Chondrocyte (in vitro differentiated cells): ENCODE data around the gene NHLRC1. TPM values are rescaled to one million over a fixed set of nuclear protein-coding genes. Genes with fewer than 3 reads are reported as not detected.
"Not testable (repeated sequence)": the region's sequence is repeated elsewhere in the genome, so short reads cannot be mapped to it uniquely, and the experiment has no call there.

Experiments
- DNase-seq: peaks from one replicate; pipeline ENCODE4 v3.0.0; 2021; ENCODE audit warnings: mixed read lengths, low spot score
- H3K27ac Mint-ChIP-seq: one replicate; pipeline ENCODE4 v1.8.0; 2021; ENCODE audit warnings: mild to moderate bottlenecking, moderate library complexity, mixed read lengths; ENCODE audit not compliant: unreplicated experiment
- H3K27me3 Mint-ChIP-seq: 2 replicates; pipeline ENCODE4 v1.8.0; 2021; ENCODE audit warnings: low read depth, mixed read lengths
- H3K36me3 Mint-ChIP-seq: 2 replicates; pipeline ENCODE4 v1.8.0; 2021; ENCODE audit warnings: low read depth, mixed read lengths
- H3K4me1 Mint-ChIP-seq: 2 replicates; pipeline ENCODE4 v1.8.0; 2021; ENCODE audit warnings: low read depth, mild to moderate bottlenecking, mixed read lengths
- H3K4me3 Mint-ChIP-seq: one replicate; pipeline ENCODE4 v1.8.0; 2021; ENCODE audit warnings: mild to moderate bottlenecking, moderate library complexity, mixed read lengths; ENCODE audit not compliant: unreplicated experiment
- H3K9me3 Mint-ChIP-seq: 2 replicates; pipeline ENCODE4 v1.8.0; 2021; ENCODE audit warnings: low read depth, mixed read lengths
- CTCF ChIP-seq: fragments of 200-600 bp; sonication (generic); IDR thresholded peaks from 2 replicates; pipeline ENCODE4 v1.5.0; 2021; ENCODE audit warnings: antibody characterized with exemption, mild to moderate bottlenecking, moderate library complexity
- total RNA-seq: library from RNA; stranded (reverse); gene quantifications from 3 replicates; pipeline ENCODE4 v1.2.1, GENCODE V29; 2021

Gene NHLRC1
- total RNA-seq, 1 donor from 2014 or later, result 1.1 TPM

GRCh38 chr6:18154507-18155149 lies 32.2 kb upstream of the NHLRC1 start, which contains the start of gene TPMT:
TPMT (minus strand) TSS chr6:18155077; CDS start chr6:18149127, 5,950 bp downstream.
- DNase-seq, result no peak
- peaks cover 15% of the 10 kb centered on the region for H3K4me1 Mint-ChIP-seq
- TF ChIP-seq CTCF, result no peak
- H3K27ac Mint-ChIP-seq, result peak within 1 kb of the TSS; percentile 99
- H3K36me3 Mint-ChIP-seq, result no peaks in the 10 kb centered on the region
- peak within 1 kb of the TSS; percentile 98 for H3K4me3 Mint-ChIP-seq
- no peaks in the 10 kb centered on the region for H3K9me3 Mint-ChIP-seq
- H3K27me3 Mint-ChIP-seq, result no peaks in the 10 kb centered on the region

- H3K36me3 Mint-ChIP-seq, result no peaks in the 10 kb centered on the region
- H3K9me3 Mint-ChIP-seq, result no peaks in the 10 kb centered on the region
- no peak overlapping the region for H3K27ac Mint-ChIP-seq
- peaks cover 18% of the 10 kb centered on the region for H3K4me1 Mint-ChIP-seq
- TF ChIP-seq CTCF, result no peak
- H3K27me3 Mint-ChIP-seq, result no peaks in the 10 kb centered on the region
- H3K4me3 Mint-ChIP-seq, result no peak overlapping the region
- DNase-seq, result no peak
These were observed 30.8 kb upstream of the NHLRC1 start for GRCh38 chr6:18153311-18153703.

GRCh38 chr6:18151801-18152200 lies 29.3 kb upstream of the NHLRC1 start:
- Mint-ChIP-seq H3K36me3 (no peaks in the 10 kb centered on the region), H3K4me3 (no peak overlapping the region), H3K4me1 (peaks cover 20% of the 10 kb centered on the region), H3K27ac (no peak overlapping the region), H3K27me3 (no peaks in the 10 kb centered on the region), H3K9me3 (no peaks in the 10 kb centered on the region)
- no peak for TF ChIP-seq CTCF
- no peak for DNase-seq

- DNase-seq, H3K36me3 Mint-ChIP-seq, H3K27me3 Mint-ChIP-seq, H3K4me3 Mint-ChIP-seq, H3K9me3 Mint-ChIP-seq, H3K27ac Mint-ChIP-seq: not testable (repeated sequence)
- peaks cover 20% of the 10 kb centered on the region for H3K4me1 Mint-ChIP-seq
These were observed 28.9 kb upstream of the NHLRC1 start for GRCh38 chr6:18151391-18151790.

GRCh38 chr6:18148304-18149025 lies 26.0 kb upstream of the NHLRC1 start:
- H3K36me3 Mint-ChIP-seq, result no peaks in the 10 kb centered on the region
- H3K27me3 Mint-ChIP-seq, result no peaks in the 10 kb centered on the region
- no peak overlapping the region for H3K27ac Mint-ChIP-seq
- no peaks in the 10 kb centered on the region for H3K9me3 Mint-ChIP-seq
- DNase-seq, result no peak
- H3K4me3 Mint-ChIP-seq, result no peak overlapping the region
- H3K4me1 Mint-ChIP-seq, result peaks cover 11% of the 10 kb centered on the region
- no peak for TF ChIP-seq CTCF
